ENCODE measurements around the gene PFKP.

DNA sequence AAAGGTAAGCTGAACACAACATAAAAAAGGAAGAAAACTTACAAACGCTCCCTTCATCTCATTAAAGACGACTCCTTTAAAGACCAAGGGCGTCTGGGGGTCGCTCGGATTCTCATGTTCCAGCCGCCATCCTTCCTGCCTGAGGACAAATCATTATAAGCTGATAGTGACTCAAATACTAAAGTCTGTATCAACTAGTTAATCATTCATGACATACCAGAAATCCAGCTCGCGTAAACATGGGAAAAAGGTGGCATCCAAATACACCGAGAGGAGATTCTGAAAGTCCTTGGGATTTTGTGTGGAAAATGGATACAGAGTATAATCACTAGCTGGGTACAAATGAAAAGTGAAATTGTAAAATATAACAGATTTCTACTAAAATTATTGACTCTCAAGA, 97.8 kb downstream of the PFKP start:
- TF ChIP-seq CTCF (IDR thresholded peaks at IDR 0.05) = no peak
- no peak for TF ChIP-seq POLR2AphosphoS5 (IDR thresholded peaks at IDR 0.05; ENCODE audit: insufficient read depth in 1 of 2, low read depth in 1 of 2)
- TF ChIP-seq POLR2A (IDR thresholded peaks at IDR 0.05) = no peak
